GM21723 (cell line): Measurements from ENCODE around the gene NQO2.

Source experiments
- ATAC-seq: cut with Tn5 transposase; IDR thresholded peaks from one replicate; pipeline ENCODE4 v1.9.1; 2021; ENCODE audit warnings: mild to moderate bottlenecking, moderate library complexity; ENCODE audit not compliant: unreplicated experiment

Gene NQO2

DNA sequence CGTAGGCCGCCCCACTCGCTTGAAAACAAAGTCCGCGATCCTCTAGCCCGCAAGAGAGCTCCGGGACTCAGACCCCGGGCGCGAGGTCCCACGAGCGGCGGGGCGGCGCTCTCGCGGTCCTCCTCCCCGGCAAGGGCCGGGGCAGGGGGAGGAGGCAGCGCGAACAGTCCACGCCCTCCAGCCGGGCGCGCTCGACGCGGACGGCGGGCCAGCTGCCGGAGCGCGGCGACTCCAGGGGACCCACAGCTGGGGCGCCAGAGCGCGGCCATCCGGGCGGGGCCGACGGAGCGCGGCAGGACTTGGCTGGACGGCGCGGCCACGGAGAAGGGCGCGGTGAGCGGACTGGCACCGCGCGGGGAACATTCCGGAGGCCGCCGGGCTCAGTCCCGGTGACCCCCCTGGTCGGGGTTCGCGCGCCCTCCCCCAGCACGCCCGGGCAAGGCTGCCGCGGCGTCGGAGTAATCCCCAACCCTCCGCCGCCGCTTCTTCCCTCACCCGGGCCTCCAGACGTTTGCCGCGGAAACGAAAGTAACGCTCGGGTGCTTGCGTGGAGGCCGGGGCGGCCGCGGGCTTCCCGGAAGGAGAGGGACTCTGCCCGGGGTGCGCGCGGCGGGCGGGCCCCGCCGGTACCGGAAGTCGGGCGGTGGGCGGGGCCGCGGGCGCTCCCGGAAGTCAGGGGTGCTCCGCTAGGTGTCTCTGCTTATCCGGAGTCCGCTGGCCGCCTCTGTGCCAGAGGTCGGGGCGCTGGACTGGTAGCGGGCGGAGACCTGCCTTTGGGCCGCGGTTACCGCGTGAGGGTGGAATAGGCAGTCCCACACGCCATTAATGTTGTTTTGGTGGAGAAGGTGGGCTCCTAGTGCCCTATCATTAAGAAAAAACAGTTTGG, 68.9 kb downstream of the NQO2 start, which contains the start of gene RIPK1:
TSS of gene RIPK1 (plus strand) at position 166 of the 886 bp plus-strand sequence. CDS start 8,330 bp downstream, outside the sequence.
- ATAC-seq = peak; percentile 90
